Common myeloid progenitor, CD34-positive (primary cell): ENCODE measurements around the gene LDHB. TPM values are rescaled to one million over a fixed set of nuclear protein-coding genes. Genes with fewer than 3 reads are reported as not detected.

ENCODE experiments used
- CTCF ChIA-PET: fragments of 350-600 bp; sonication (Branson Sonifier 250); formaldehyde crosslinking; loops from one replicate; lab custom pipeline; 2021; ENCODE audit warnings: antibody characterized with exemption; lab: Charles Lee
- POLR2A ChIA-PET: fragments of 350-600 bp; sonication (Branson Sonifier 250); formaldehyde crosslinking; loops from one replicate; lab custom pipeline; 2021; ENCODE audit warnings: antibody characterized with exemption; lab: Charles Lee
- DNase-seq, 3 donors: peaks; one replicate each; pipeline versions ENCODE4 v3.0.0 to v3.0.0-alpha.2; 2013
- H3K27ac ChIP-seq, 2 experiments: 1 replicate in 1 of 2; 2 replicates in 1 of 2; pipeline ENCODE4 v1.7.0; 2013; ENCODE audit warnings: inconsistent platforms in 2 of 2, low read length in 2 of 2, mild to moderate bottlenecking in 2 of 2, low read depth in 1 of 2, moderate library complexity in 1 of 2; ENCODE audit not compliant: severe bottlenecking in 2 of 2, insufficient read depth in 1 of 2, poor library complexity in 1 of 2
- H3K27me3 ChIP-seq, 5 experiments: replicated peaks in 2 of 5; 1 replicate in 3 of 5; 2 replicates in 2 of 5; pipeline versions ENCODE4 v1.6.1 to v1.7.0; 2013; ENCODE audit warnings: low read length in 4 of 5, mild to moderate bottlenecking in 2 of 5, moderate library complexity in 2 of 5, inconsistent platforms in 1 of 5; ENCODE audit not compliant: insufficient read depth in 5 of 5, control insufficient read depth in 4 of 5
- H3K36me3 ChIP-seq, 4 experiments: 1 replicate in 2 of 4; 2 replicates in 2 of 4; pipeline versions ENCODE4 v1.6.1 to v1.7.0; 2013; ENCODE audit warnings: low read length in 3 of 4, control low read depth in 1 of 4, mild to moderate bottlenecking in 1 of 4; ENCODE audit not compliant: control insufficient read depth in 4 of 4, insufficient read depth in 4 of 4
- H3K4me1 ChIP-seq, 4 experiments: 1 replicate in 3 of 4; 2 replicates in 1 of 4; pipeline versions ENCODE4 v1.6.1 to v1.7.1; 2013; ENCODE audit warnings: low read length in 3 of 4, mild to moderate bottlenecking in 3 of 4, control low read depth in 1 of 4, inconsistent platforms in 1 of 4, moderate library complexity in 1 of 4; ENCODE audit not compliant: control insufficient read depth in 4 of 4, insufficient read depth in 4 of 4; ENCODE audit errors: control extremely low read depth in 1 of 4
- H3K4me3 ChIP-seq, 7 experiments: 1 replicate in 4 of 7; 2 replicates in 3 of 7; pipeline versions ENCODE4 v1.5.1 to v1.7.0; 2013; ENCODE audit warnings: mild to moderate bottlenecking in 7 of 7, low read length in 6 of 7, moderate library complexity in 6 of 7, inconsistent platforms in 2 of 7, low read depth in 2 of 7, control low read depth in 1 of 7; ENCODE audit not compliant: insufficient read depth in 4 of 7, control insufficient read depth in 1 of 7; ENCODE audit errors: extremely low read depth in 1 of 7
- H3K9me3 ChIP-seq, 5 experiments: 1 replicate in 4 of 5; 2 replicates in 1 of 5; pipeline versions ENCODE4 v1.6.1 to v1.7.1; 2013; ENCODE audit warnings: low read length in 4 of 5, mild to moderate bottlenecking in 2 of 5, inconsistent platforms in 1 of 5, low read depth in 1 of 5, moderate library complexity in 1 of 5; ENCODE audit not compliant: control insufficient read depth in 4 of 5, insufficient read depth in 2 of 5; ENCODE audit errors: control extremely low read depth in 1 of 5
- WGBS: methylation state at CpG from one replicate; pipeline ENCODE4 v1.1.5; 2013; ENCODE audit not compliant: insufficient coverage; 5-methylcytosine and 5-hydroxymethylcytosine counted together
- polyA plus RNA-seq: library from polyadenylated mRNA; unstranded; fragments of 120-200 nt; gene quantifications from one replicate; pipeline ENCODE4 v1.2.1, GENCODE V29; 2013

The LDHB gene
- polyA plus RNA-seq = 1,281 TPM

GRCh38 chr12:21657326-21658077 is at the start of gene LDHB:
Gene LDHB (minus strand): TSS chr12:21657842. CDS start chr12:21654671, 3,171 bp downstream.
- ChIA-PET POLR2A (no interaction called here), CTCF (interaction anchor here (1.2 to 2.0 kb wide), 4 partner anchors 9 to 23 kb away, joined by 3 to 12 read pairs (median 4); no protein-coding TSS in a partner anchor)
- Histone ChIP-seq H3K27ac (peak within 1 kb of the TSS; percentile 40 to 80), H3K27me3 (no peaks in the 10 kb centered on the region), H3K9me3 (no peaks in the 10 kb centered on the region), H3K4me1 (peaks cover 12 to 31% (median 21%) of the 10 kb centered on the region in 4 experiments), H3K4me3 (peak within 1 kb of the TSS; percentile 52 to 97 (median 87)), H3K36me3 (peaks cover 12 to 25% (median 16%) of the 10 kb centered on the region in 4 experiments)
- under 1% methylated on average over 33 of the region's 41 CpGs for WGBS
- DNase-seq = peak; percentile 96 to 98 (median 98)

- peaks cover 0 to 1% (median 0%) of the 10 kb centered on the region in 5 experiments for H3K9me3 ChIP-seq
- no peak overlapping the region for H3K27ac ChIP-seq
- H3K27me3 ChIP-seq = peaks cover 0 to 4% (median 0%) of the 10 kb centered on the region in 5 experiments
- DNase-seq = no peak
- H3K4me3 ChIP-seq = no peak overlapping the region
- ChIA-PET POLR2A (no interaction called here), CTCF (interaction anchor here (0.9 to 1.0 kb wide), 2 partner anchors 253 to 284 kb away, joined by 3 to 4 read pairs; no protein-coding TSS in a partner anchor)
- no peaks in the 10 kb centered on the region for H3K36me3 ChIP-seq
- H3K4me1 ChIP-seq = no peaks in the 10 kb centered on the region
- WGBS = no CpG with 5 or more reads among the region's 4 CpGs
These were observed 47.2 kb upstream of the LDHB start for GRCh38 chr12:21704847-21705246.

GRCh38 chr12:21699851-21700250 is 42.2 kb upstream of the LDHB start:
- POLR2A ChIA-PET = no interaction called here
- Histone ChIP-seq H3K9me3 (no peaks in the 10 kb centered on the region), H3K4me3 (no peak overlapping the region), H3K27me3 (peaks cover 0 to 4% (median 0%) of the 10 kb centered on the region in 5 experiments), H3K36me3 (no peaks in the 10 kb centered on the region), H3K27ac (no peak overlapping the region), H3K4me1 (no peaks in the 10 kb centered on the region)
- CTCF ChIA-PET = interaction anchor here (0.6 to 3.4 kb wide), 9 partner anchors 9 to 760 kb away, joined by 3 to 41 read pairs (median 5); no protein-coding TSS in a partner anchor
- no peak for DNase-seq

GRCh38 chr12:21697904-21698630 is 40.4 kb upstream of the LDHB start:
- POLR2A ChIA-PET = interaction anchor here (0.6 to 0.7 kb wide), 2 partner anchors 130 to 675 kb away, joined by 4 to 8 read pairs; no protein-coding TSS in a partner anchor
- H3K4me3 ChIP-seq = no peak overlapping the region
- H3K27me3 ChIP-seq = peaks cover 0 to 4% (median 0%) of the 10 kb centered on the region in 5 experiments

GRCh38 chr12:21696625-21697024 is 39.0 kb upstream of the LDHB start:
- ChIA-PET CTCF (interaction anchor here (0.6 to 1.8 kb wide), 13 partner anchors 8 to 762 kb away, joined by 3 to 8 read pairs (median 4); no protein-coding TSS in a partner anchor), POLR2A (no interaction called here)
- Histone ChIP-seq H3K4me1 (no peaks in the 10 kb centered on the region), H3K36me3 (no peaks in the 10 kb centered on the region), H3K4me3 (no peak overlapping the region), H3K27me3 (peaks cover 0 to under 1% (median 0%) of the 10 kb centered on the region in 5 experiments), H3K9me3 (no peaks in the 10 kb centered on the region), H3K27ac (no peak overlapping the region)
- DNase-seq = no peak

More at GRCh38 chr12:21697904-21698630, 40.4 kb upstream of the LDHB start:
- H3K36me3 ChIP-seq = no peaks in the 10 kb centered on the region
- DNase-seq = peak; percentile 46 to 66 (median 63)
- no peaks in the 10 kb centered on the region for H3K4me1 ChIP-seq
- WGBS = 38% methylated on average over 2 of the region's 7 CpGs
- no peaks in the 10 kb centered on the region for H3K9me3 ChIP-seq
- CTCF ChIA-PET = interaction anchor here (0.6 to 3.4 kb wide), 24 partner anchors 9 to 763 kb away, joined by 3 to 41 read pairs (median 4); no protein-coding TSS in a partner anchor
- H3K27ac ChIP-seq = no peak overlapping the region

GRCh38 chr12:21695986-21696385 is 38.3 kb upstream of the LDHB start:
- no peak for DNase-seq
- H3K36me3 ChIP-seq = no peaks in the 10 kb centered on the region
- H3K4me3 ChIP-seq = no peak overlapping the region
- 100% methylated on average over 2 of the region's 2 CpGs for WGBS
- H3K27ac ChIP-seq = no peak overlapping the region
- ChIA-PET CTCF (interaction anchor here (0.8 to 1.7 kb wide), 8 partner anchors 16 to 763 kb away, joined by 3 to 8 read pairs (median 3); no protein-coding TSS in a partner anchor), POLR2A (no interaction called here)
- H3K27me3 ChIP-seq = no peaks in the 10 kb centered on the region
- no peaks in the 10 kb centered on the region for H3K9me3 ChIP-seq
- H3K4me1 ChIP-seq = no peaks in the 10 kb centered on the region
